ENCODE measurements around the gene NAT14. TPM values are rescaled to one million over a fixed set of nuclear protein-coding genes. Genes with fewer than 3 reads are reported as not detected.

The NAT14 gene
- polyA plus RNA-seq, 1 of the 3 experiments (the other 2 are of a cell fraction): 89.9 TPM

- H3K79me2 ChIP-seq (ENCODE audit: insufficient read depth): no peaks in the 10 kb centered on the region
- H2AFZ ChIP-seq (ENCODE audit: low read depth): no peak overlapping the region
- peaks cover 5% of the 10 kb centered on the region for H3F3A ChIP-seq (replicated peaks; ENCODE audit: insufficient read depth)
- no peak overlapping the region for H3K4me2 ChIP-seq
- no peak overlapping the region for H3K27ac ChIP-seq (ENCODE audit: low read depth in 2 of 2, low read length in 1 of 2)
- ChIA-PET POLR2A (interaction anchor here (1.7 kb wide), 1 partner anchor 20 kb away, joined by 8 read pairs; the partner anchor contains the start of gene NAT14), CTCF (interaction anchor here (0.7 to 3.8 kb wide), 20 partner anchors 9 to 363 kb away, joined by 3 to 162 read pairs (median 8); partner anchors contain the start of genes NAT14, SBK3, SSC5D and ZNF628)
- H3K36me3 ChIP-seq (replicated peaks in 1 of 2; ENCODE audit: control insufficient read depth in 1 of 2, insufficient read depth in 2 of 2, low read length in 1 of 2): no peaks in the 10 kb centered on the region
- peaks cover 0 to 2% of the 10 kb centered on the region in 2 experiments; a peak in 1 of 4 replicates for H3K4me1 ChIP-seq (ENCODE audit: control insufficient read depth in 1 of 2, insufficient read depth in 2 of 2, low read depth in 1 of 2, low read length in 1 of 2)
- no peak overlapping the region for H3K4me3 ChIP-seq (ENCODE audit: low read depth in 2 of 2, low read length in 1 of 2)
- no peak for TF ChIP-seq RCOR1 (IDR thresholded peaks at IDR 0.05; ENCODE audit: low read length)
- no peak for TF ChIP-seq JUND (IDR thresholded peaks at IDR 0.05)
- no peak for TF ChIP-seq MEF2A (IDR thresholded peaks at IDR 0.05; ENCODE audit: borderline replicate concordance, low read depth)
- no peak for TF ChIP-seq SMC3 (IDR thresholded peaks at IDR 0.05; ENCODE audit: low read depth, low read length)
- TF ChIP-seq IRF3 (IDR thresholded peaks at IDR 0.05; ENCODE audit: low read depth, low read length): no peak
- no peak for TF ChIP-seq NRF1 (IDR thresholded peaks at IDR 0.05; ENCODE audit: low read depth, low read length)
- no peak for TF ChIP-seq TAF1 (IDR thresholded peaks at IDR 0.05; ENCODE audit: borderline replicate concordance, low read depth, low read length)
- TF ChIP-seq, protein P1, sequence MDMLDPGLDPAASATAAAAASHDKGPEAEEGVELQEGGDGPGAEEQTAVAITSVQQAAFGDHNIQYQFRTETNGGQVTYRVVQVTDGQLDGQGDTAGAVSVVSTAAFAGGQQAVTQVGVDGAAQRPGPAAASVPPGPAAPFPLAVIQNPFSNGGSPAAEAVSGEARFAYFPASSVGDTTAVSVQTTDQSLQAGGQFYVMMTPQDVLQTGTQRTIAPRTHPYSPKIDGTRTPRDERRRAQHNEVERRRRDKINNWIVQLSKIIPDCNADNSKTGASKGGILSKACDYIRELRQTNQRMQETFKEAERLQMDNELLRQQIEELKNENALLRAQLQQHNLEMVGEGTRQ (IDR thresholded peaks at IDR 0.05; ENCODE audit: borderline replicate concordance, low read depth, low read length): no peak
- no peak for TF ChIP-seq RFX5 (IDR thresholded peaks at IDR 0.05; ENCODE audit: low read length)
- TF ChIP-seq YY1 (IDR thresholded peaks at IDR 0.05; ENCODE audit: low read depth): no peak
- TF ChIP-seq TCF12 (IDR thresholded peaks at IDR 0.05): no peak
- no peak for TF ChIP-seq MXI1 (IDR thresholded peaks at IDR 0.05; ENCODE audit: low read depth, low read length)
- TF ChIP-seq FOSL2 (IDR thresholded peaks at IDR 0.05; ENCODE audit: borderline replicate concordance, low read depth): no peak
- H3K27me3 ChIP-seq (ENCODE audit: insufficient read depth): no peaks in the 10 kb centered on the region
- H3K9ac ChIP-seq: no peak overlapping the region
- DNase-seq: no peak
- H4K20me1 ChIP-seq (ENCODE audit: insufficient read depth): no peaks in the 10 kb centered on the region
- WGBS (ENCODE audit: low lambda C conversion rate): 70% methylated on average over 11 of the region's 11 CpGs
- no peaks in the 10 kb centered on the region for H3K9me2 ChIP-seq
- H3K9me3 ChIP-seq: no peaks in the 10 kb centered on the region
Observed at GRCh38 chr19:55504981-55505380, 20.0 kb downstream of the NAT14 start.

GRCh38 chr19:55508120-55508519 lies 23.1 kb downstream of the NAT14 start:
- 75% methylated on average over 10 of the region's 10 CpGs for WGBS (ENCODE audit: low lambda C conversion rate)
- CTCF ChIA-PET: interaction anchor here (0.9 to 5.4 kb wide), 6 partner anchors 9 to 367 kb away, joined by 3 to 28 read pairs (median 3); no protein-coding TSS in a partner anchor
- no peak overlapping the region for H2AFZ ChIP-seq (ENCODE audit: low read depth)

More at GRCh38 chr19:55508120-55508519, 23.1 kb downstream of the NAT14 start:
- H3K79me2 ChIP-seq (ENCODE audit: insufficient read depth): no peaks in the 10 kb centered on the region
- H3K9ac ChIP-seq: no peak overlapping the region
- no peak for DNase-seq
- POLR2A ChIA-PET: interaction anchor here (0.5 kb wide), 1 partner anchor 69 kb away, joined by 4 read pairs; no protein-coding TSS in a partner anchor
- no peaks in the 10 kb centered on the region for H3K27me3 ChIP-seq (ENCODE audit: insufficient read depth)
- peaks cover 0 to 2% of the 10 kb centered on the region in 2 experiments; a peak in 1 of 4 replicates for H3K4me1 ChIP-seq (ENCODE audit: control insufficient read depth in 1 of 2, insufficient read depth in 2 of 2, low read depth in 1 of 2, low read length in 1 of 2)
- H3K4me3 ChIP-seq (ENCODE audit: low read depth in 2 of 2, low read length in 1 of 2): no peak overlapping the region
- no peak for TF ChIP-seq GATA2 (CRISPR knock-in tag; IDR thresholded peaks at IDR 0.05)
- no peak for TF ChIP-seq EZH2phosphoT487 (IDR thresholded peaks at IDR 0.05; ENCODE audit: borderline replicate concordance, low read depth)
- no peak for TF ChIP-seq RFX5 (IDR thresholded peaks at IDR 0.05; ENCODE audit: low read length)
- no peak for TF ChIP-seq EP300 (IDR thresholded peaks at IDR 0.05; ENCODE audit: borderline replicate concordance in 1 of 2, low read depth in 1 of 2, low read length in 1 of 2)
- no peak for TF ChIP-seq TEAD4 (IDR thresholded peaks at IDR 0.05; ENCODE audit: borderline replicate concordance, insufficient read depth)
- no peak for TF ChIP-seq NRF1 (IDR thresholded peaks at IDR 0.05; ENCODE audit: low read depth, low read length)
- TF ChIP-seq, protein P2, sequence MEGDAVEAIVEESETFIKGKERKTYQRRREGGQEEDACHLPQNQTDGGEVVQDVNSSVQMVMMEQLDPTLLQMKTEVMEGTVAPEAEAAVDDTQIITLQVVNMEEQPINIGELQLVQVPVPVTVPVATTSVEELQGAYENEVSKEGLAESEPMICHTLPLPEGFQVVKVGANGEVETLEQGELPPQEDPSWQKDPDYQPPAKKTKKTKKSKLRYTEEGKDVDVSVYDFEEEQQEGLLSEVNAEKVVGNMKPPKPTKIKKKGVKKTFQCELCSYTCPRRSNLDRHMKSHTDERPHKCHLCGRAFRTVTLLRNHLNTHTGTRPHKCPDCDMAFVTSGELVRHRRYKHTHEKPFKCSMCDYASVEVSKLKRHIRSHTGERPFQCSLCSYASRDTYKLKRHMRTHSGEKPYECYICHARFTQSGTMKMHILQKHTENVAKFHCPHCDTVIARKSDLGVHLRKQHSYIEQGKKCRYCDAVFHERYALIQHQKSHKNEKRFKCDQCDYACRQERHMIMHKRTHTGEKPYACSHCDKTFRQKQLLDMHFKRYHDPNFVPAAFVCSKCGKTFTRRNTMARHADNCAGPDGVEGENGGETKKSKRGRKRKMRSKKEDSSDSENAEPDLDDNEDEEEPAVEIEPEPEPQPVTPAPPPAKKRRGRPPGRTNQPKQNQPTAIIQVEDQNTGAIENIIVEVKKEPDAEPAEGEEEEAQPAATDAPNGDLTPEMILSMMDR (IDR thresholded peaks at IDR 0.05): no peak
- TF ChIP-seq TCF12 (IDR thresholded peaks at IDR 0.05): no peak
- no peak for TF ChIP-seq RAD21 (IDR thresholded peaks at IDR 0.05; ENCODE audit: low read length)
- TF ChIP-seq SIN3A (IDR thresholded peaks at IDR 0.05; ENCODE audit: borderline replicate concordance, low read depth, low read length): no peak
- H3F3A ChIP-seq (replicated peaks; ENCODE audit: insufficient read depth): no peaks in the 10 kb centered on the region
- H4K20me1 ChIP-seq (ENCODE audit: insufficient read depth): no peaks in the 10 kb centered on the region
- H3K9me3 ChIP-seq: no peaks in the 10 kb centered on the region
- H3K27ac ChIP-seq (ENCODE audit: low read depth in 2 of 2, low read length in 1 of 2): no peak overlapping the region
- H3K4me2 ChIP-seq: no peak overlapping the region
- no peaks in the 10 kb centered on the region for H3K9me2 ChIP-seq
- H3K36me3 ChIP-seq (replicated peaks in 1 of 2; ENCODE audit: control insufficient read depth in 1 of 2, insufficient read depth in 2 of 2, low read length in 1 of 2): no peaks in the 10 kb centered on the region

All from SK-N-SH (cell line).